IPS-18a (cell line): ENCODE measurements around the gene UGCG.

Experiments
- H3K27ac ChIP-seq: one replicate; pipeline ENCODE4 v1.5.1; 2013; ENCODE audit warnings: low read length
- H3K27me3 ChIP-seq: one replicate; pipeline ENCODE4 v1.6.1; 2013; ENCODE audit warnings: mild to moderate bottlenecking, low read length; ENCODE audit not compliant: control insufficient read depth, insufficient read depth
- H3K36me3 ChIP-seq: one replicate; pipeline ENCODE4 v1.6.1; 2013; ENCODE audit warnings: low read depth, low read length; ENCODE audit not compliant: control insufficient read depth
- H3K4me1 ChIP-seq: one replicate; pipeline ENCODE4 v1.6.1; 2013; ENCODE audit warnings: low read depth, low read length; ENCODE audit not compliant: control insufficient read depth
- H3K4me3 ChIP-seq: one replicate; pipeline ENCODE4 v1.5.1; 2013; ENCODE audit warnings: low read length
- H3K9ac ChIP-seq: one replicate; pipeline ENCODE4 v1.6.1; 2013; ENCODE audit warnings: mild to moderate bottlenecking, low read length, moderate library complexity
- H3K9me3 ChIP-seq: one replicate; pipeline ENCODE4 v1.6.1; 2013; ENCODE audit warnings: low read depth, low read length; ENCODE audit not compliant: control insufficient read depth

The UGCG gene

GRCh38 chr9:111970827-111971226 lies 74.2 kb downstream of the UGCG start:
- Histone ChIP-seq H3K27me3 (no peaks in the 10 kb centered on the region), H3K4me1 (no peaks in the 10 kb centered on the region), H3K9ac (no peak overlapping the region), H3K9me3 (no peaks in the 10 kb centered on the region), H3K27ac (no peak overlapping the region), H3K4me3 (no peak overlapping the region), H3K36me3 (no peaks in the 10 kb centered on the region)

GRCh38 chr9:111974092-111974681 lies 77.6 kb downstream of the UGCG start:
- Histone ChIP-seq H3K4me1 (no peaks in the 10 kb centered on the region), H3K36me3 (no peaks in the 10 kb centered on the region), H3K4me3 (no peak overlapping the region), H3K9ac (no peak overlapping the region), H3K27ac (no peak overlapping the region), H3K27me3 (no peaks in the 10 kb centered on the region), H3K9me3 (no peaks in the 10 kb centered on the region)

GRCh38 chr9:111975709-111976108 lies 79.1 kb downstream of the UGCG start:
- Histone ChIP-seq H3K9ac (no peak overlapping the region), H3K4me3 (no peak overlapping the region), H3K4me1 (no peaks in the 10 kb centered on the region), H3K9me3 (no peaks in the 10 kb centered on the region), H3K27ac (no peak overlapping the region), H3K36me3 (no peaks in the 10 kb centered on the region), H3K27me3 (no peaks in the 10 kb centered on the region)

GRCh38 chr9:111978616-111979015 lies 82.0 kb downstream of the UGCG start:
- H3K9me3 ChIP-seq, result no peaks in the 10 kb centered on the region
- H3K27ac ChIP-seq, result no peak overlapping the region
- no peaks in the 10 kb centered on the region for H3K27me3 ChIP-seq
- no peak overlapping the region for H3K4me3 ChIP-seq
- no peaks in the 10 kb centered on the region for H3K4me1 ChIP-seq
- no peak overlapping the region for H3K9ac ChIP-seq
- H3K36me3 ChIP-seq, result no peaks in the 10 kb centered on the region

- Histone ChIP-seq H3K9me3 (no peaks in the 10 kb centered on the region), H3K36me3 (no peaks in the 10 kb centered on the region), H3K27ac (no peak overlapping the region), H3K4me3 (no peak overlapping the region), H3K27me3 (no peaks in the 10 kb centered on the region), H3K9ac (no peak overlapping the region), H3K4me1 (no peaks in the 10 kb centered on the region)
These were observed 82.9 kb downstream of the UGCG start for GRCh38 chr9:111979561-111979960.

GRCh38 chr9:111980398-111980797 lies 83.8 kb downstream of the UGCG start:
- Histone ChIP-seq H3K36me3 (no peaks in the 10 kb centered on the region), H3K4me1 (no peaks in the 10 kb centered on the region), H3K9me3 (no peaks in the 10 kb centered on the region), H3K27me3 (no peaks in the 10 kb centered on the region), H3K4me3 (no peak overlapping the region), H3K27ac (no peak overlapping the region), H3K9ac (no peak overlapping the region)

GRCh38 chr9:111983484-111983908 lies 86.9 kb downstream of the UGCG start:
- Histone ChIP-seq H3K9me3 (no peaks in the 10 kb centered on the region), H3K4me3 (no peak overlapping the region), H3K4me1 (no peaks in the 10 kb centered on the region), H3K36me3 (no peaks in the 10 kb centered on the region), H3K27me3 (no peaks in the 10 kb centered on the region), H3K27ac (no peak overlapping the region), H3K9ac (no peak overlapping the region)

- no peak overlapping the region for H3K27ac ChIP-seq
These were observed 87.6 kb downstream of the UGCG start for GRCh38 chr9:111984086-111984802.

More at GRCh38 chr9:111984086-111984802, 87.6 kb downstream of the UGCG start:
- no peak overlapping the region for H3K4me3 ChIP-seq
- no peaks in the 10 kb centered on the region for H3K9me3 ChIP-seq
- no peaks in the 10 kb centered on the region for H3K36me3 ChIP-seq
- no peak overlapping the region for H3K9ac ChIP-seq
- no peaks in the 10 kb centered on the region for H3K4me1 ChIP-seq
- H3K27me3 ChIP-seq, result no peaks in the 10 kb centered on the region
